HEK293 (cell line): ENCODE data around the gene OR2G2.

Experiments
- CTCF ChIA-PET: fragments of 350-600 bp; formaldehyde crosslinking; extraction: SDS; loops from one replicate; lab custom pipeline; 2021; ENCODE audit warnings: antibody characterized with exemption; lab: Yijun Ruan, JAX
- POLR2A ChIA-PET: fragments of 300-600 bp; formaldehyde crosslinking; extraction: SDS; loops from one replicate; lab custom pipeline; 2020; ENCODE audit warnings: antibody characterized with exemption, inconsistent platforms; lab: Yijun Ruan, JAX
- H3K27ac ChIP-seq: fragments of 200-500 bp; sonication (Bioruptor generic); 2 replicates; pipeline ENCODE4 v1.5.1; 2014; ENCODE audit warnings: low read depth, low read length, control low read depth, inconsistent platforms; ENCODE audit errors: extremely low read depth
- H3K36me3 ChIP-seq, 2 experiments: fragments of 200-500 bp in 1 of 2; sonication (Bioruptor generic) in 1 of 2; 1 replicate in 1 of 2; 2 replicates in 1 of 2; pipeline ENCODE4 v1.5.1; 2014 to 2017; ENCODE audit warnings: inconsistent platforms in 2 of 2, low read length in 2 of 2; ENCODE audit not compliant: control insufficient read depth in 2 of 2, insufficient read depth in 1 of 2
- H3K4me1 ChIP-seq: fragments of 200-500 bp; sonication (Bioruptor generic); 2 replicates; pipeline ENCODE4 v1.5.1; 2014; ENCODE audit warnings: mild to moderate bottlenecking, low read length, inconsistent platforms; ENCODE audit not compliant: control insufficient read depth, insufficient read depth
- H3K4me3 ChIP-seq: 2 replicates; pipeline ENCODE4 v1.5.1; 2011; ENCODE audit warnings: low read depth, mild to moderate bottlenecking, control low read depth, low read length, moderate library complexity
- H3K9me3 ChIP-seq: fragments of 200-500 bp; sonication (Bioruptor generic); 2 replicates; pipeline ENCODE4 v1.5.1; 2014; ENCODE audit warnings: low read depth, low read length, inconsistent platforms; ENCODE audit not compliant: control insufficient read depth, insufficient read depth
- BCL11A ChIP-seq: fragments of 450-650 bp; formaldehyde crosslinking; IDR thresholded peaks from 2 replicates; pipeline ENCODE4 v1.5.1; 2016; ENCODE audit warnings: low read depth, missing biosample characterization, missing genetic modification characterization
- HOXA7 ChIP-seq: sonication (generic); formaldehyde crosslinking; IDR thresholded peaks from 2 replicates; pipeline ENCODE4 v1.8.1; 2022; ENCODE audit warnings: missing genetic modification reagents, borderline replicate concordance
- HOXC10 ChIP-seq: sonication (generic); formaldehyde crosslinking; IDR thresholded peaks from 2 replicates; pipeline ENCODE4 v1.8.1; 2023; ENCODE audit warnings: mild to moderate bottlenecking, missing genetic modification reagents
- IKZF3 ChIP-seq: fragments of 450-650 bp; IDR thresholded peaks from 2 replicates; pipeline ENCODE4 v1.5.0; 2018; ENCODE audit warnings: missing biosample characterization, mild to moderate bottlenecking, missing genetic modification characterization, moderate library complexity
- KLF16 ChIP-seq: fragments of 450-650 bp; formaldehyde crosslinking; IDR thresholded peaks from 2 replicates; pipeline ENCODE4 v1.5.1; 2017; ENCODE audit warnings: missing biosample characterization, missing genetic modification characterization
- KLF8 ChIP-seq: fragments of 450-650 bp; formaldehyde crosslinking; IDR thresholded peaks from 2 replicates; pipeline ENCODE4 v1.5.1; 2016; ENCODE audit warnings: missing biosample characterization, missing genetic modification characterization
- SALL2 ChIP-seq: fragments of 450-650 bp; formaldehyde crosslinking; IDR thresholded peaks from 2 replicates; pipeline ENCODE4 v1.5.0; 2017; ENCODE audit warnings: missing biosample characterization, mild to moderate bottlenecking, missing genetic modification characterization, borderline replicate concordance
- SCRT2 ChIP-seq: fragments of 450-650 bp; formaldehyde crosslinking; IDR thresholded peaks from 2 replicates; pipeline ENCODE4 v1.5.1; 2016; ENCODE audit warnings: missing biosample characterization, missing genetic modification characterization
- SP7 ChIP-seq: fragments of 450-650 bp; formaldehyde crosslinking; IDR thresholded peaks from 2 replicates; pipeline ENCODE4 v1.5.1; 2016; ENCODE audit warnings: missing biosample characterization, missing genetic modification characterization
- ZBTB44 ChIP-seq: fragments of 450-650 bp; IDR thresholded peaks from 2 replicates; pipeline ENCODE4 v1.5.1; 2018; ENCODE audit warnings: missing biosample characterization, mild to moderate bottlenecking, missing genetic modification characterization
- ZNF157 ChIP-seq: fragments of 450-650 bp; formaldehyde crosslinking; IDR thresholded peaks from 2 replicates; pipeline ENCODE4 v1.5.1; 2016; ENCODE audit warnings: missing biosample characterization, missing genetic modification characterization
- ZNF175 ChIP-seq: fragments of 450-650 bp; formaldehyde crosslinking; IDR thresholded peaks from 2 replicates; pipeline ENCODE4 v1.5.1; 2016; ENCODE audit warnings: missing biosample characterization, missing genetic modification characterization
- ZNF2 ChIP-seq: fragments of 450-650 bp; formaldehyde crosslinking; IDR thresholded peaks from 2 replicates; pipeline ENCODE4 v1.5.1; 2016; ENCODE audit warnings: missing biosample characterization, missing genetic modification characterization
- ZNF211 ChIP-seq: fragments of 450-650 bp; formaldehyde crosslinking; IDR thresholded peaks from 2 replicates; pipeline ENCODE4 v1.5.1; 2016; ENCODE audit warnings: low read depth, missing biosample characterization, missing genetic modification characterization
- ZNF292 ChIP-seq: fragments of 450-650 bp; formaldehyde crosslinking; IDR thresholded peaks from 2 replicates; pipeline ENCODE4 v1.5.1; 2016; ENCODE audit warnings: low read depth, missing biosample characterization, missing genetic modification characterization, borderline replicate concordance
- ZNF335 ChIP-seq: fragments of 450-650 bp; formaldehyde crosslinking; conservative IDR thresholded peaks from 2 replicates; pipeline ENCODE4 v1.5.1; 2016; ENCODE audit warnings: missing biosample characterization, missing genetic modification characterization
- ZNF449 ChIP-seq: fragments of 450-650 bp; formaldehyde crosslinking; IDR thresholded peaks from 2 replicates; pipeline ENCODE4 v1.5.1; 2017; ENCODE audit warnings: missing biosample characterization, mild to moderate bottlenecking, missing genetic modification characterization, moderate library complexity
- ZNF585B ChIP-seq: fragments of 450-650 bp; formaldehyde crosslinking; IDR thresholded peaks from 2 replicates; pipeline ENCODE4 v1.5.1; 2016; ENCODE audit warnings: missing biosample characterization, missing genetic modification characterization
- ZNF600 ChIP-seq: fragments of 450-650 bp; formaldehyde crosslinking; IDR thresholded peaks from 2 replicates; pipeline ENCODE4 v1.5.1; 2016; ENCODE audit warnings: missing biosample characterization, missing genetic modification characterization
- ZNF624 ChIP-seq: fragments of 450-650 bp; formaldehyde crosslinking; IDR thresholded peaks from 2 replicates; pipeline ENCODE4 v1.5.1; 2017; ENCODE audit warnings: missing biosample characterization, missing genetic modification characterization
- ZNF747 ChIP-seq: fragments of 450-650 bp; formaldehyde crosslinking; IDR thresholded peaks from 2 replicates; pipeline ENCODE4 v1.5.1; 2016; ENCODE audit warnings: missing biosample characterization, missing genetic modification characterization
- ZNF76 ChIP-seq: fragments of 450-650 bp; formaldehyde crosslinking; IDR thresholded peaks from 2 replicates; pipeline ENCODE4; 2016; ENCODE audit warnings: low read depth, missing biosample characterization, missing genetic modification characterization, borderline replicate concordance
- ZNF777 ChIP-seq: fragments of 450-650 bp; formaldehyde crosslinking; IDR thresholded peaks from 2 replicates; pipeline ENCODE4 v1.5.1; 2017; ENCODE audit warnings: missing biosample characterization, missing genetic modification characterization, borderline replicate concordance
- ZSCAN16 ChIP-seq: fragments of 450-650 bp; formaldehyde crosslinking; IDR thresholded peaks from 2 replicates; pipeline ENCODE4 v1.5.1; 2016; ENCODE audit warnings: missing biosample characterization, missing genetic modification characterization
- ZSCAN18 ChIP-seq: fragments of 450-650 bp; formaldehyde crosslinking; IDR thresholded peaks from 2 replicates; pipeline ENCODE4 v1.5.1; 2016; ENCODE audit warnings: missing biosample characterization, missing genetic modification characterization
- ZSCAN5A ChIP-seq: fragments of 450-650 bp; formaldehyde crosslinking; IDR thresholded peaks from 2 replicates; pipeline ENCODE4 v1.5.1; 2016; ENCODE audit warnings: missing biosample characterization, missing genetic modification characterization

The OR2G2 gene

GRCh38 chr1:247551721-247552120 lies 36.4 kb upstream of the OR2G2 start:
- no peaks in the 10 kb centered on the region for H3K4me1 ChIP-seq
- POLR2A ChIA-PET: no interaction called here
- CTCF ChIA-PET: no interaction called here
- no peaks in the 10 kb centered on the region for H3K36me3 ChIP-seq
- TF ChIP-seq KLF8 (no peak), ZNF76 (tag by site-specific recombination) (no peak), ZNF175 (no peak), SP7 (tag by site-specific recombination) (no peak), KLF16 (tag by site-specific recombination) (no peak), ZNF292 (tag by site-specific recombination) (no peak), ZNF157 (no peak), HOXA7 (CRISPR knock-in tag) (no peak), HOXC10 (CRISPR knock-in tag) (no peak), SALL2 (no peak), ZSCAN16 (tag by site-specific recombination) (no peak), ZNF624 (tag by site-specific recombination) (no peak)
- no peaks in the 10 kb centered on the region for H3K9me3 ChIP-seq
- no peak overlapping the region for H3K27ac ChIP-seq
- no peak overlapping the region for H3K4me3 ChIP-seq

GRCh38 chr1:247552231-247552630 lies 35.9 kb upstream of the OR2G2 start:
- no peak overlapping the region for H3K4me3 ChIP-seq
- POLR2A ChIA-PET: no interaction called here
- CTCF ChIA-PET: no interaction called here
- no peaks in the 10 kb centered on the region for H3K36me3 ChIP-seq
- TF ChIP-seq ZNF335: no peak
- no peak for TF ChIP-seq ZSCAN18 (tag by site-specific recombination)
- TF ChIP-seq ZNF449 (tag by site-specific recombination): no peak
- TF ChIP-seq ZNF585B (tag by site-specific recombination): no peak
- no peak for TF ChIP-seq ZNF777 (tag by site-specific recombination)
- TF ChIP-seq SCRT2 (tag by site-specific recombination): no peak
- TF ChIP-seq BCL11A (tag by site-specific recombination): no peak
- TF ChIP-seq SP7 (tag by site-specific recombination): no peak
- TF ChIP-seq ZNF2 (tag by site-specific recombination): no peak
- no peak for TF ChIP-seq ZSCAN5A
- TF ChIP-seq ZNF600 (tag by site-specific recombination): no peak
- TF ChIP-seq ZNF211 (tag by site-specific recombination): no peak
- TF ChIP-seq ZBTB44 (tag by site-specific recombination): no peak
- no peak for TF ChIP-seq IKZF3 (tag by site-specific recombination)
- TF ChIP-seq ZNF747 (tag by site-specific recombination): no peak
- H3K4me1 ChIP-seq: no peaks in the 10 kb centered on the region
- no peak overlapping the region for H3K27ac ChIP-seq
- no peaks in the 10 kb centered on the region for H3K9me3 ChIP-seq
